Urothelium cell line (cell line): ENCODE results near the gene BTAF1.
A peak's percentile ranks its signal among the peaks of the same experiment; 100 is the strongest.
"Not testable (repeated sequence)": the region's sequence is repeated elsewhere in the genome, so short reads cannot be mapped to it uniquely, and the experiment has no call there.

Experiments
- DNase-seq: peaks from one replicate; pipeline ENCODE4 v3.0.0; 2011; ENCODE audit warnings: low spot score, mixed read lengths
- FAIRE-seq: peaks from 2 replicates; lab custom pipeline; 2011; peaks lifted over from hg19 to GRCh38; lab: Jason Lieb, UNC

The BTAF1 gene

GRCh38 chr10:91923371-91924211, at the start of gene BTAF1:
Gene BTAF1, plus strand, starts transcription at chr10:91923770. Its CDS starts 307 bp downstream, at chr10:91924077.
- peak; percentile 90 for FAIRE-seq

GRCh38 chr10:91875156-91875555, 48.4 kb upstream of the BTAF1 start:
- DNase-seq, result no peak
- FAIRE-seq, result no peak

More at GRCh38 chr10:91923371-91924211, at the start of gene BTAF1:
- DNase-seq, result peak; percentile 88

GRCh38 chr10:91875779-91876178, 47.8 kb upstream of the BTAF1 start:
- FAIRE-seq, result no peak
- no peak for DNase-seq

GRCh38 chr10:91879515-91880170, 43.9 kb upstream of the BTAF1 start:
- FAIRE-seq (no peak), DNase-seq (no peak)

GRCh38 chr10:91880310-91880709, 43.3 kb upstream of the BTAF1 start:
- DNase-seq (no peak), FAIRE-seq (no peak)

GRCh38 chr10:91883549-91884444, 39.8 kb upstream of the BTAF1 start:
- DNase-seq (no peak), FAIRE-seq (no peak)

GRCh38 chr10:91884536-91884935, 39.0 kb upstream of the BTAF1 start:
- DNase-seq (no peak), FAIRE-seq (no peak)

- no peak for DNase-seq
- FAIRE-seq, result no peak
These were observed 38.0 kb upstream of the BTAF1 start for GRCh38 chr10:91885362-91886079.

- FAIRE-seq (no peak), DNase-seq (no peak)
These were observed 36.7 kb upstream of the BTAF1 start for GRCh38 chr10:91886954-91887271.

GRCh38 chr10:91887272-91888076, 36.1 kb upstream of the BTAF1 start:
- DNase-seq, result peak; percentile 68
- FAIRE-seq, result no peak

- no peak for FAIRE-seq
- DNase-seq, result no peak
These were observed 32.2 kb upstream of the BTAF1 start for GRCh38 chr10:91891125-91892001.

- FAIRE-seq (no peak), DNase-seq (no peak)
These were observed 30.5 kb upstream of the BTAF1 start for GRCh38 chr10:91893051-91893450.

GRCh38 chr10:91894261-91894685, 29.3 kb upstream of the BTAF1 start:
- FAIRE-seq, DNase-seq: not testable (repeated sequence)

GRCh38 chr10:91896212-91896756, 27.3 kb upstream of the BTAF1 start:
- DNase-seq, result no peak
- no peak for FAIRE-seq

GRCh38 chr10:91897421-91897820, 26.1 kb upstream of the BTAF1 start:
- DNase-seq (no peak), FAIRE-seq (no peak)

- DNase-seq (peak; percentile 51), FAIRE-seq (no peak)
These were observed 21.5 kb upstream of the BTAF1 start for GRCh38 chr10:91901784-91902677.

GRCh38 chr10:91907033-91907594, 16.5 kb upstream of the BTAF1 start:
- DNase-seq, result no peak
- FAIRE-seq, result no peak
